ENCODE results near the gene GSC2.

The GSC2 gene

DNA sequence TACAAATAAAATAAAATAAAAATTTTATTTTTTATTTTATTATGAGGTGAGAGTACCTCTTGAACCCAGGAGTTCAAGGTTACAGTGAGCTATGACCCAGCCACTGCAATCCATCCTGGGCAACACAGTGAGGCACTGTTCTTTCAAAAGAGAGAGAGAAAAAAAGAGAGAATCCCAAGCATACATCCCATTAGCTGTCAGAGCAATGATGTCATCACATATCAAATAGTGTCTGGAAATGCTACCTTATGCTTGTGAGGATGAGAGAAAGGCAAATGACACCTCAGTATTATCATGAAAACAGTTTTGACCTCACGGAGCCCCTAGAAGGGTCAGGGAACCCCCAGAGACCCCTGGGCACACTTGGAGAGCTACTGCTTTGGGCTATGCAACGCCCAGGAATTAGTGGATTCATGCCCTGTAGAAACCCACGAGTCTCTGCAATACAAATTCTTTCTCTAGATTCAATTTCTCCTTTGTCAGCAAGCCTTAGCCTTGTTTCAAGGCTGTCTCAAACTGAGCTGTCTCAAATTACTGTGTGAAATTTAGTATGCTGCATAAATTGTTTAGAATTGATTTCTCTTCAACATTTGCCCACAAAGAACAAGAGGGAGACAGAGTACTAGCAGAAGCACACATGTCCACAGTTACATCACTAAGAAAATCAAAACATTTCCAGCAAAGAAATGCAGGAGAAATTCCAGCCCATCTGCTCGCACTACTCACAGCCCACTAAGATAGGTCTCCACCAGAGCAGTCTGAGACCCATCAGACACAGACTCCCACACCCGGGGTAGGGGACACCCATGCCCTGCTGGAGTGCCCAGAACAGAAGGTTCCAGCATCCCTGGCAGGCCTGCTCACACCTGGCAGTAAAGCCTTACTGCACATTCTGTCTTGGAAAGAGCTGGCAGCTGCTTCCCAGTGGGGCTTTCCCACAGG, 45.9 kb downstream of the GSC2 start:
- Histone ChIP-seq H3K27me3 (ENCODE audit: control insufficient read depth in 5 of 5, insufficient read depth in 4 of 5, low read length in 5 of 5) (no peaks in the 10 kb centered on the region), H3K4me1 (ENCODE audit: control insufficient read depth in 5 of 5, insufficient read depth in 5 of 5, low read length in 5 of 5) (peaks cover 10 to 36% (median 33%) of the 10 kb centered on the region in 5 donors), H3K36me3 (ENCODE audit: control insufficient read depth in 5 of 5, insufficient read depth in 5 of 5, low read length in 5 of 5) (peaks cover 0 to under 1% (median 0%) of the 10 kb centered on the region in 5 donors), H3K9ac (ENCODE audit: low read length in 5 of 5) (no peak overlapping the region), H3K27ac (ENCODE audit: low read depth, low read length) (no peak overlapping the region), H3K4me3 (ENCODE audit: low read depth in 1 of 5, low read length in 5 of 5) (no peak overlapping the region), H3K9me3 (ENCODE audit: control insufficient read depth in 5 of 5, low read length in 5 of 5) (no peaks in the 10 kb centered on the region)

DNA sequence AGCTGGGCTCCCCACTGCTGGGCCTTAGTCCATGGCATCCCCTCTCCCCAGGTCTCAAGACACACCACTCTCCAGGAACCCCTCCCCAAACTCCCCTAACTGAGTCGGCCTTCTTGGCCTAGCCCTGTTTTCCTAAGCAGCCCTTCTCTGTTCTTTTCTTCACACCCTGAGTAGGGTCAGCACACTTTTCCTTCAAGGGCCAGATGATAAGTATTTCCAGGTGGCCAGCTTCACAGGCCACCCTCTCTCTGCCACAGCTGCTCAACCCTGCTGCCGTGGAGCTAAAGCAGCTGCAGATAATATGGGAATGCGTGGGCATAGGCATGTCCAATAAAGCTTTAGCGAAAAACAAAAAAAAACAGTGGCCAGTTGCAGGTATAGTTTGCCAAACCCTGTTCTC, 51.9 kb downstream of the GSC2 start:
- H3K4me1 ChIP-seq (ENCODE audit: control insufficient read depth in 5 of 5, insufficient read depth in 5 of 5, low read length in 5 of 5) = peaks cover 0 to 9% (median 0%) of the 10 kb centered on the region in 5 donors
- H3K27ac ChIP-seq (ENCODE audit: low read depth, low read length) = no peak overlapping the region
- no peaks in the 10 kb centered on the region for H3K27me3 ChIP-seq (ENCODE audit: control insufficient read depth in 5 of 5, insufficient read depth in 4 of 5, low read length in 5 of 5)

GRCh38 chr22:19097518-19097917, 52.6 kb downstream of the GSC2 start:
- peaks cover 0 to 12% (median 3%) of the 10 kb centered on the region in 5 donors for H3K36me3 ChIP-seq (ENCODE audit: control insufficient read depth in 5 of 5, insufficient read depth in 5 of 5, low read length in 5 of 5)
- no peak overlapping the region for H3K4me3 ChIP-seq (ENCODE audit: low read depth in 1 of 5, low read length in 5 of 5)
- no peak overlapping the region for H3K27ac ChIP-seq (ENCODE audit: low read depth, low read length)

More for the DNA sequence above, 51.9 kb downstream of the GSC2 start:
- Histone ChIP-seq H3K36me3 (ENCODE audit: control insufficient read depth in 5 of 5, insufficient read depth in 5 of 5, low read length in 5 of 5) (peaks cover 0 to 12% (median 3%) of the 10 kb centered on the region in 5 donors), H3K4me3 (ENCODE audit: low read depth in 1 of 5, low read length in 5 of 5) (no peak overlapping the region), H3K9me3 (ENCODE audit: control insufficient read depth in 5 of 5, low read length in 5 of 5) (no peaks in the 10 kb centered on the region), H3K9ac (ENCODE audit: low read length in 5 of 5) (no peak overlapping the region)

More at GRCh38 chr22:19097518-19097917, 52.6 kb downstream of the GSC2 start:
- peaks cover 0 to 9% (median 0%) of the 10 kb centered on the region in 5 donors for H3K4me1 ChIP-seq (ENCODE audit: control insufficient read depth in 5 of 5, insufficient read depth in 5 of 5, low read length in 5 of 5)
- no peak overlapping the region for H3K9ac ChIP-seq (ENCODE audit: low read length in 5 of 5)
- no peaks in the 10 kb centered on the region for H3K9me3 ChIP-seq (ENCODE audit: control insufficient read depth in 5 of 5, low read length in 5 of 5)
- no peaks in the 10 kb centered on the region for H3K27me3 ChIP-seq (ENCODE audit: control insufficient read depth in 5 of 5, insufficient read depth in 4 of 5, low read length in 5 of 5)
